Thyroid gland (tissue), 4 donors: ENCODE results near the gene FAAP24. TPM values are rescaled to one million over a fixed set of nuclear protein-coding genes. Genes with fewer than 3 reads are reported as not detected.
"Not testable (repeated sequence)": the region's sequence is repeated elsewhere in the genome, so short reads cannot be mapped to it uniquely, and the experiment has no call there.

Source experiments
- DNase-seq, 2 donors: peaks; one replicate each; pipeline ENCODE4 v3.0.0-alpha.2; 2019
- H3K27ac ChIP-seq, 3 donors: fragments of 200-600 bp; sonication (generic); 1 replicate in 2 of 3; 2 replicates in 1 of 3; pipeline ENCODE4 v1.5.1; 2016 to 2019; ENCODE audit warnings: mild to moderate bottlenecking in 1 of 3, moderate library complexity in 1 of 3
- H3K27me3 ChIP-seq: fragments of 200-600 bp; sonication (generic); one replicate; pipeline ENCODE4 v1.5.1; 2019
- H3K36me3 ChIP-seq, 2 donors: fragments of 200-600 bp; sonication (generic); one replicate each; pipeline ENCODE4 v1.5.1; 2016 to 2019
- H3K4me1 ChIP-seq, 2 donors: fragments of 200-600 bp; sonication (generic); one replicate each; pipeline ENCODE4 v1.5.1; 2017 to 2019
- H3K4me3 ChIP-seq, 3 donors: fragments of 200-600 bp; sonication (generic); replicated peaks in 1 of 3; 1 replicate in 2 of 3; 2 replicates in 1 of 3; pipeline ENCODE4 v1.5.1; 2016; ENCODE audit warnings: mild to moderate bottlenecking in 1 of 3
- H3K9me3 ChIP-seq: fragments of 200-600 bp; sonication (generic); one replicate; pipeline ENCODE4 v1.5.1; 2017
- POLR2A ChIP-seq, 2 donors: fragments of 450-650 bp; IDR thresholded peaks; one replicate each; pipeline ENCODE4 v1.6.1; 2017; ENCODE audit warnings: antibody characterized with exemption in 2 of 2, mild to moderate bottlenecking in 2 of 2, moderate library complexity in 1 of 2
- WGBS, 2 donors: methylation state at CpG; one replicate each; pipeline ENCODE4 v1.1.5; 2017; 5-methylcytosine and 5-hydroxymethylcytosine counted together
- intact Hi-C: fragments of 100-400 bp; cut with DNase I; formaldehyde crosslinking; loops from one replicate; pipeline ENCODE4 v1.15.1; 2023
- total RNA-seq, 4 donors: library from RNA; depleted of rRNA; stranded (reverse); fragments of >200 nt; gene quantifications; one replicate each; pipeline ENCODE4 v1.2.3, GENCODE V29; 2016
- TF ChIP-seq, protein P1 (sequence below), 6 experiments: fragments of 200-600 bp in 3 of 6; fragments of 450-650 bp in 3 of 6; sonication (generic) in 3 of 6; IDR thresholded peaks; one replicate each; pipeline ENCODE4 v1.5.1; 2016 to 2019; ENCODE audit warnings: antibody characterized with exemption in 6 of 6, mild to moderate bottlenecking in 2 of 6, inconsistent platforms in 1 of 6, moderate library complexity in 1 of 6

FAAP24 gene
- total RNA-seq, 4 donors from 2014 or later = 0.40 to 1.7 (median 0.94) TPM

DNA sequence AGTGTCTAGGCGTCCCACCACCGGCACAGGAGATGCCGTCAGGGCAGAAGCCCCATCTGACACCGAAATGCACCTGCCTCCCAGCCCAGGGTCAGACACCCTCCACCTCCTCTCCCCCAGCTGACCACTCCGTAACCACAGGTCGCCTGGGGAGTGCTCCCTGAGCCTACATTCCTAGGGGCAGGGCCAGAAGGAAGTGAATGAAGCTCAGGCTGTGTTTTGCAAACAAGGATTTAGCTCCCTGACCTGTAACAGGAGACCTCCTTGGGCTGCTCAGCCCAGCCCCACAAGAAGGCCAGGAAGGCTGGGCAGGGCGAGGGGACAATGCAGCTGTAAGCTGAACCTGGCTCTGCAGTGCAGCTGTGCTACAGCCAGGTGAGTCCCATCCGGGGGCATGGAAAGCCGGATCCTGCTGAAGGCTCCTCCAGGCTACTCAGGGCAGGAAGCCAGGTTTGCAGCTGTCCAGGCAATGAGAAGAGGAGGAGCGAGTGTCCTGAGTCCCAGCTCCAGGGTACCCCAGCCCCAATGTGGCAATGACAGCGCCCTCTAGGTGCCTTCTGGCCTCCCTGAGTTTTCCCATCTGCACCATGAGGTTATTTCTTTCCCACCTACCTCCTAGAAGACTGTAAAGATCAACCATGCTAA, 50.6 kb downstream of the FAAP24 start:
- no peak for TF ChIP-seq POLR2A (IDR thresholded peaks at IDR 0.05)
- TF ChIP-seq, protein P1, sequence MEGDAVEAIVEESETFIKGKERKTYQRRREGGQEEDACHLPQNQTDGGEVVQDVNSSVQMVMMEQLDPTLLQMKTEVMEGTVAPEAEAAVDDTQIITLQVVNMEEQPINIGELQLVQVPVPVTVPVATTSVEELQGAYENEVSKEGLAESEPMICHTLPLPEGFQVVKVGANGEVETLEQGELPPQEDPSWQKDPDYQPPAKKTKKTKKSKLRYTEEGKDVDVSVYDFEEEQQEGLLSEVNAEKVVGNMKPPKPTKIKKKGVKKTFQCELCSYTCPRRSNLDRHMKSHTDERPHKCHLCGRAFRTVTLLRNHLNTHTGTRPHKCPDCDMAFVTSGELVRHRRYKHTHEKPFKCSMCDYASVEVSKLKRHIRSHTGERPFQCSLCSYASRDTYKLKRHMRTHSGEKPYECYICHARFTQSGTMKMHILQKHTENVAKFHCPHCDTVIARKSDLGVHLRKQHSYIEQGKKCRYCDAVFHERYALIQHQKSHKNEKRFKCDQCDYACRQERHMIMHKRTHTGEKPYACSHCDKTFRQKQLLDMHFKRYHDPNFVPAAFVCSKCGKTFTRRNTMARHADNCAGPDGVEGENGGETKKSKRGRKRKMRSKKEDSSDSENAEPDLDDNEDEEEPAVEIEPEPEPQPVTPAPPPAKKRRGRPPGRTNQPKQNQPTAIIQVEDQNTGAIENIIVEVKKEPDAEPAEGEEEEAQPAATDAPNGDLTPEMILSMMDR (IDR thresholded peaks at IDR 0.05) = no peak
- 55 to 78% methylated on average over 5 to 8 of the region's 11 CpGs for WGBS, 2 donors
- intact Hi-C loops = no loop called here

DNA sequence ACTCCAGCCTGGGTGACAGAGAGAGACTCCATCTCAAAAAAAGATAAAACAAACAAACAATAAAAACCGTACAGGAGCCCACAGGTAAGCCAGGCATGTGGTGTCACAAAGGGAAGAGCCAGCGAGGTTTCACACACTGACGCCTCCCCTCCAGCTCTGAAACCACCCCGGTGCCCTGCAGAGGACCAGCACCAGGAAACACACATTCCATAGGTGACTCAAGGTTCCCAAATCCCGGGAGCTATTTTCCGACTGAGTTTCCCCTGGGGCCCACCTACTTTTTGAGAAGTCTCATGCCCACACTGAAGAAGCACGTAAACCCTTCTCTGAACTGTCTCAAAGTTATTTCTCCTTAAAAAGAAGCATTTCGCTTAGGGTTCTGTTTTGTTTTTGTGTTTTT, 52.4 kb downstream of the FAAP24 start:
- Histone ChIP-seq H3K4me1 (no peaks in the 10 kb centered on the region), H3K36me3 (no peaks in the 10 kb centered on the region), H3K4me3 (no peak overlapping the region), H3K27ac (no peak overlapping the region), H3K9me3 (no peaks in the 10 kb centered on the region), H3K27me3 (no peaks in the 10 kb centered on the region)
- intact Hi-C loops = no loop called here
- 89% methylated on average over 8 of the region's 8 CpGs for WGBS, 2 donors
- TF ChIP-seq, protein P1 (IDR thresholded peaks at IDR 0.05) = no peak
- TF ChIP-seq POLR2A (IDR thresholded peaks at IDR 0.05) = no peak
- no peak for DNase-seq

More for the DNA sequence above, 50.6 kb downstream of the FAAP24 start:
- no peaks in the 10 kb centered on the region for H3K4me1 ChIP-seq
- no peak for DNase-seq
- no peak overlapping the region for H3K4me3 ChIP-seq
- H3K27ac ChIP-seq = no peak overlapping the region
- H3K36me3 ChIP-seq = no peaks in the 10 kb centered on the region
- H3K9me3 ChIP-seq = no peaks in the 10 kb centered on the region
- H3K27me3 ChIP-seq = no peaks in the 10 kb centered on the region

DNA sequence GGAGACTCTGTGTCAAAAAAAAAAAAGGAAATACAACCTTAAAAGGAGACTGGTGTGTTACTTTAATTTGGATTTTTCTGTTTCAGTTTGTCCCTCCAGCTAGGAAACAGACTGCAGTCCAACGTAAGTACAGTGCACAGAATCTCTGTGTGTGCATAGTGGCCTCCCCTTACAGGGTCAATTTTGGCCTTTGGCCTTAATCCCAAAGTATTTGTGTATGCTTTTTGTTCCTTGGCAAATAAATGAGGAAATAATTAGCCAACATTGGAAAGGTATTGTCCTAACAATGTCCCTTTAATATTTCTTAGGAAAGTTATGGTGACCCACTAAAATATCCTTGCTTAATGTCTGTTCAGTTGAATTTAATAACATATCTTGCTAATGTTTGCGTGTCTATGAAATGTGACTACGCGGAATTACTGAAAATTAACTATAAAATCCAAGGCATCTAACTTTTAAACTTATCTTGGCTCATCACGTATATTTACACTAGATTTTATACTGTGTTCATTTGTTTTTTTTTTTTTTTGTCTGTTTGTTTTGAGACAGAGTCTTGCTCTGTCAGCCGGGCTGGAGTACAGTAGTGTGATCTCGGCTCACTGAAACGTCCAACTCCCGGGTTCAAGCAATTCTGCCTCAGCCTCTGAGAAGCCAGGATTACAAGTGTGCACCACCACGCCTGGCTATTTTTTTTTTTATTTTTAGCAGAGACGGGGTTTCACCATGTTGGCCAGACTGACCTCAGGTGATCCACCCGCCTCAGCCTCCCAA, 53.6 kb downstream of the FAAP24 start:
- H3K4me3 ChIP-seq, intact Hi-C loops, H3K27ac ChIP-seq, H3K36me3 ChIP-seq, H3K27me3 ChIP-seq, DNase-seq, H3K9me3 ChIP-seq, H3K4me1 ChIP-seq: not testable (repeated sequence)
- 89 to 90% methylated on average over 12 of the region's 12 CpGs for WGBS, 2 donors

DNA sequence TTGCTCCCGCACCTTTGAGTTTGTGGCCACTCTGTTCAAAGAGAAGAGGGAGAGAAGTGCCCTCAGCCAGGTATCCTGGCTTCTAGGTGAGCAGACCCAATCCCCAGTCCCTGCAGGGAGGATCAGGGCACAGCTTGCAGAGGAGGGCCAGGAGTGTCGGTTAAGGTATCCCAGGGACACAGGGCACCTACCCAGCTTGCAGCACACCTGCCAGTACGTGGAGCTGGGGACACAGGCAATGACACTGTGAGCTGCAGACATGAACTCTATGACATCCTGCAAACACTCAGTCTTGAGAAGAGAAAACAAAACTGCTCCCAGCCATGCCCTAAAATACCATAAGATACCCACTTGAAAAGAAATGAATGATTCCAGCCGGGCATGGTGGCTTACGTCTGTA, 54.6 kb downstream of the FAAP24 start:
- H3K4me1 ChIP-seq, H3K27me3 ChIP-seq, DNase-seq, H3K36me3 ChIP-seq, H3K9me3 ChIP-seq, H3K27ac ChIP-seq, intact Hi-C loops, H3K4me3 ChIP-seq: not testable (repeated sequence)
- WGBS, 2 donors = 94 to 95% methylated on average over 3 to 5 of the region's 5 CpGs

Other genes with a start within 250 kb of the FAAP24 start
- gene SLC7A9, start 102.5 kb upstream of the FAAP24 start, total RNA-seq = 1 to 10 TPM in 1 of 4 donors, under 1 TPM in 2, not detected in 1; 0.67 to 2.1 (median 0.67) TPM
- gene CEP89, start 284 bp upstream of the FAAP24 start, total RNA-seq = 10 to 100 TPM; 18.5 to 24.7 (median 19.4) TPM
- 10 to 100 TPM; 11.2 to 16.9 (median 13.9) TPM for gene RHPN2, start 92.6 kb downstream of the FAAP24 start, total RNA-seq
- 10 to 100 TPM in 2 of 4 donors, 1 to 10 TPM in 2; 9.1 to 11.6 (median 10.0) TPM for gene GPATCH1, start 108.9 kb downstream of the FAAP24 start, total RNA-seq
- not detected for gene WDR88, start 159.9 kb downstream of the FAAP24 start, total RNA-seq
- gene LRP3, start 222.1 kb downstream of the FAAP24 start, total RNA-seq = 10 to 100 TPM; 33.3 to 49.9 (median 39.0) TPM